IPS-20b (cell line): ENCODE data around the gene AKR7A3.
A peak's percentile ranks its signal among the peaks of the same experiment; 100 is the strongest.
"Not testable (repeated sequence)": the region's sequence is repeated elsewhere in the genome, so short reads cannot be mapped to it uniquely, and the experiment has no call there.

Source experiments
- H3K27ac ChIP-seq: one replicate; pipeline ENCODE4 v1.5.1; 2013; ENCODE audit warnings: low read length
- H3K27me3 ChIP-seq: 2 replicates; pipeline ENCODE4 v1.6.1; 2013; ENCODE audit warnings: mild to moderate bottlenecking, low read length, inconsistent platforms; ENCODE audit not compliant: insufficient read depth
- H3K36me3 ChIP-seq: 2 replicates; pipeline ENCODE4 v1.6.1; 2013; ENCODE audit warnings: low read depth, mild to moderate bottlenecking, inconsistent platforms, low read length, moderate library complexity; ENCODE audit not compliant: insufficient read depth
- H3K4me1 ChIP-seq: 2 replicates; pipeline ENCODE4 v1.6.1; 2013; ENCODE audit warnings: mild to moderate bottlenecking, control low read depth, inconsistent platforms, low read length, moderate library complexity; ENCODE audit not compliant: insufficient read depth
- H3K4me3 ChIP-seq: 2 replicates; pipeline ENCODE4 v1.5.1; 2013; ENCODE audit warnings: mild to moderate bottlenecking, low read length, inconsistent platforms
- H3K9ac ChIP-seq: 2 replicates; pipeline ENCODE4 v1.6.1; 2013; ENCODE audit warnings: low read depth, mild to moderate bottlenecking, inconsistent platforms, low read length, moderate library complexity
- H3K9me3 ChIP-seq: 2 replicates; pipeline ENCODE4 v1.6.1; 2013; ENCODE audit warnings: mild to moderate bottlenecking, low read depth, low read length, inconsistent platforms; ENCODE audit not compliant: insufficient read depth

Gene AKR7A3

DNA sequence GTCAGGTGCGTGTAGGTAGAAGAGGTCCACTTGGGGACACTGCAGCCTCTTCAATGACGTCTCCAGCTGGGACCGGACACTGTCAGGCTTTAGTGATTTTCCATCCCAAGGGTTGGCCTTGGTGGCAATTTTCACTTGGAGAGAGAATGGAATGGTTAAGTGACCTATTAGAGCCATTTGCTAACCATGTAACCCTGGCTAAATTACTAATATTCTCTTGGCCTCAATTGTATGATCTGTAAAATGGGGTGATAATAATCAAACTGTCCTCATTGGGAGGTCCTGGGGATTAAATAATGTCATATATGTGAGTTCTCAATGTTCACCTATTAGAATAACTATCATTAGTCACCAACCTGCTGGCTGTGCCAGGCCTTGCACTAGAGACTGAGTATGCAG is 19.9 kb upstream of the AKR7A3 start:
- Histone ChIP-seq H3K36me3 (peaks cover 47% of the 10 kb centered on the region), H3K4me3 (no peak overlapping the region)

GRCh38 chr1:19307794-19308508 is 19.4 kb upstream of the AKR7A3 start:
- H3K4me3 ChIP-seq: no peak overlapping the region
- no peak overlapping the region for H3K9ac ChIP-seq
- no peaks in the 10 kb centered on the region for H3K4me1 ChIP-seq
- H3K27ac ChIP-seq: no peak overlapping the region
- no peaks in the 10 kb centered on the region for H3K9me3 ChIP-seq
- peaks cover 52% of the 10 kb centered on the region for H3K36me3 ChIP-seq
- H3K27me3 ChIP-seq: peaks cover 11% of the 10 kb centered on the region

More for the DNA sequence above, 19.9 kb upstream of the AKR7A3 start:
- H3K9ac ChIP-seq: no peak overlapping the region
- no peaks in the 10 kb centered on the region for H3K4me1 ChIP-seq
- H3K9me3 ChIP-seq: no peaks in the 10 kb centered on the region
- peaks cover 11% of the 10 kb centered on the region for H3K27me3 ChIP-seq
- H3K27ac ChIP-seq: no peak overlapping the region

- H3K9me3 ChIP-seq: no peaks in the 10 kb centered on the region
- H3K36me3 ChIP-seq: peaks cover 60% of the 10 kb centered on the region
- no peak overlapping the region for H3K9ac ChIP-seq
- H3K27me3 ChIP-seq: peaks cover 11% of the 10 kb centered on the region
- H3K4me3 ChIP-seq: no peak overlapping the region
- H3K4me1 ChIP-seq: no peaks in the 10 kb centered on the region
- no peak overlapping the region for H3K27ac ChIP-seq
These were observed 18.4 kb upstream of the AKR7A3 start for GRCh38 chr1:19306941-19307340.

- peaks cover 4% of the 10 kb centered on the region for H3K27me3 ChIP-seq
- no peaks in the 10 kb centered on the region for H3K9me3 ChIP-seq
- peaks cover 62% of the 10 kb centered on the region for H3K36me3 ChIP-seq
- H3K4me3 ChIP-seq: no peak overlapping the region
- no peak overlapping the region for H3K9ac ChIP-seq
- H3K27ac ChIP-seq: no peak overlapping the region
- H3K4me1 ChIP-seq: no peaks in the 10 kb centered on the region
These were observed 17.3 kb upstream of the AKR7A3 start for GRCh38 chr1:19305880-19306279.

- not testable (repeated sequence) for H3K27me3 ChIP-seq, H3K9ac ChIP-seq, H3K4me3 ChIP-seq, H3K4me1 ChIP-seq, H3K9me3 ChIP-seq, H3K27ac ChIP-seq
- peaks cover 62% of the 10 kb centered on the region for H3K36me3 ChIP-seq
These were observed 15.5 kb upstream of the AKR7A3 start for GRCh38 chr1:19304081-19304480.

- Histone ChIP-seq H3K27ac (no peak overlapping the region), H3K9me3 (peaks cover 8% of the 10 kb centered on the region), H3K9ac (no peak overlapping the region), H3K4me1 (no peaks in the 10 kb centered on the region), H3K27me3 (no peaks in the 10 kb centered on the region), H3K4me3 (no peak overlapping the region), H3K36me3 (peaks cover 32% of the 10 kb centered on the region)
These were observed 11.6 kb upstream of the AKR7A3 start for GRCh38 chr1:19300211-19300610.

DNA sequence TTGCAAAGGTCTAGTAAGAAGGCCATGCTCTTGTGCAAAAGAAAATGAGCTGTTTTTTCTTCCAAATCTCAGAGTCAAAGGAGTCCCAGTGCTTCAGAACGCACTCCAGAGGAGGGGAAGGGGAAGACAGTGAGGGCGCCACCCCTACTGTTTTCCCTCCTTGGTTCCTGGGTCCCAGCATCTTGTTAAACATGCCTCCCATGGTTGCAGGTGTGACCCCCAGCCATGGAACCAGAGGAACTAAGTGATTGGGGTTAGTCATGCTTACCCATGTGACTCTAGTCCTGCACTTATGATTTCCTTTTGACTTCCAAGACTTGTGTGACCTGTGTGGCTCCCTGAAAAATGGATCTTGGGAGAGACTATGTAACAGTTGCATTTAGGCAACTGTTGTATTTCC is 6.1 kb upstream of the AKR7A3 start:
- Histone ChIP-seq H3K9me3 (peaks cover 25% of the 10 kb centered on the region), H3K27me3 (peaks cover 8% of the 10 kb centered on the region), H3K4me3 (no peak overlapping the region), H3K9ac (no peak overlapping the region), H3K27ac (no peak overlapping the region), H3K36me3 (no peaks in the 10 kb centered on the region), H3K4me1 (no peaks in the 10 kb centered on the region)

GRCh38 chr1:19289244-19289643 is 674 bp upstream of the AKR7A3 start:
- H3K4me3 ChIP-seq: peak overlapping the region; percentile 65
- no peak overlapping the region; the same call in 1 of the 2 replicates for H3K9ac ChIP-seq
- H3K27me3 ChIP-seq: peaks cover 31% of the 10 kb centered on the region
- no peaks in the 10 kb centered on the region for H3K36me3 ChIP-seq
- no peak overlapping the region for H3K27ac ChIP-seq
- H3K4me1 ChIP-seq: no peaks in the 10 kb centered on the region; the same call in 1 of the 2 replicates
- H3K9me3 ChIP-seq: peaks cover 8% of the 10 kb centered on the region; the same call in 1 of the 2 replicates

DNA sequence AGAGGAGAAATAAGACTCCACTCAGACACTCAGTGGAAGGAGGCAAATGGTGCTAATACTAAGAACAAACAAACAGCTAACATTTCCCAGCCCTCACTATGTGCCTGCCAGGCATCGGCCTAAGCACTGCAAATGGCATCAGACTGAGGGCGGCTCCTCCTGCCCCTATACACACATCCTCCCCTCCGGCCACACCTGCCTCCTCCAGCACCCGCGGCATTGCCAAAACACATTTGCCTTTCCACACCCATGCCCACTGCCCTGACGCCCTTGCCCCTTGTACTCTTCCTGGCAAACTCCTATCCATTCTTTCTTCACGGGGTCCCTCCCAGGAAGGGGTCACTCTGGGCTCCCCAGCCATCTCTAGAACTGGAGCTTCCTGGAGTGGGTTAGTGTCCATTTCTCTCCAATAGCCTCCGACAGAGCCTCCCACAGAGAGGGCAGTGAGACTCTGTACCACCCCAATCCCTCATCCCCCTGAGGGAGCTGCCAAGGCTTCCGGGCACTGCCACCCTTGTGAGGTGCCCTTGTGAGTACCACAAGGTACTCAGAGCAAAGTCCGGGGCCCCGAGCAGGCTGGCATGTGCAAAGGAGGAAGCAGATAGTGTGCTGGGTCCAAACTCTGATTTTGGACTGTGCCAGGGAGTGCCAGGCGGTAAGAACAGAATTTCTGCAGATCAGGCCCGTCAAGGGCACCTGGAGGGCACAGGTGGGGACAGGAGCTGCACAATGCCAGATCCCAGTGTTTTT is 959 bp downstream of the AKR7A3 start:
- Histone ChIP-seq H3K36me3 (no peaks in the 10 kb centered on the region), H3K4me1 (no peaks in the 10 kb centered on the region; the same call in 1 of the 2 replicates), H3K27ac (no peak overlapping the region), H3K9ac (no peak overlapping the region), H3K4me3 (no peak overlapping the region), H3K27me3 (peaks cover 31% of the 10 kb centered on the region), H3K9me3 (peaks cover 2% of the 10 kb centered on the region; the same call in 1 of the 2 replicates)

- H3K4me3 ChIP-seq, H3K27ac ChIP-seq, H3K4me1 ChIP-seq, H3K9me3 ChIP-seq, H3K36me3 ChIP-seq, H3K9ac ChIP-seq: not testable (repeated sequence)
- peaks cover 31% of the 10 kb centered on the region for H3K27me3 ChIP-seq
These were observed 2.8 kb downstream of the AKR7A3 start for GRCh38 chr1:19285807-19286206.

DNA sequence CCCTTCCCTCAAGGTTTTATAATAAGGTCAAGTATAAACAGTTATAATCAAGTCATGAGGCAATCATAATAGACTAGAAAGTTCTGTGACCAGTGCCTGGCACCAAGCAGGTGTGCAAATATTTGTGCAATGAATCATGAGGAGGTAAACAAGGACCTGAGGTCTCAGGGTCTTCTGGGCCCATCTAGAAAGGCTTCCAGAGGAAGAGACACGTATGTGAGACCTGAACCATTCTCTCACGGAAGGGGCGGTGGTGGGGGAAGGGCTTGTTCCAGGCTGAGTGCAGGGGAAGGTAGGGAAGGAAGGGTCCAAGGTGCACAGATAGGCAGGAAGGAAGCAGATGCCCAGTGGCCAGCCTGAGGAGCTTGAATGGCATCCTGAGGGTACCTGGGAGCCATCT is 3.2 kb downstream of the AKR7A3 start:
- H3K36me3 ChIP-seq, H3K4me1 ChIP-seq, H3K9me3 ChIP-seq, H3K27ac ChIP-seq, H3K9ac ChIP-seq, H3K4me3 ChIP-seq: not testable (repeated sequence)
- H3K27me3 ChIP-seq: peaks cover 30% of the 10 kb centered on the region

- Histone ChIP-seq H3K9ac (no peak overlapping the region), H3K36me3 (no peaks in the 10 kb centered on the region), H3K27ac (no peak overlapping the region), H3K27me3 (peaks cover 25% of the 10 kb centered on the region), H3K4me1 (no peaks in the 10 kb centered on the region; the same call in 1 of the 2 replicates), H3K9me3 (no peaks in the 10 kb centered on the region), H3K4me3 (no peak overlapping the region)
These were observed 3.7 kb downstream of the AKR7A3 start for GRCh38 chr1:19284881-19285280.
